Activated CD4-positive, CD25-positive, alpha-beta regulatory T cell (primary cell): ENCODE measurements around the gene SGMS1.
"Not testable (repeated sequence)": the region's sequence is repeated elsewhere in the genome, so short reads cannot be mapped to it uniquely, and the experiment has no call there.

Experiments used
- DNase-seq, 4 experiments: peaks; one replicate each; lab custom pipeline; 2025; lab: John Stamatoyannopoulos, UW

SGMS1 gene

DNA sequence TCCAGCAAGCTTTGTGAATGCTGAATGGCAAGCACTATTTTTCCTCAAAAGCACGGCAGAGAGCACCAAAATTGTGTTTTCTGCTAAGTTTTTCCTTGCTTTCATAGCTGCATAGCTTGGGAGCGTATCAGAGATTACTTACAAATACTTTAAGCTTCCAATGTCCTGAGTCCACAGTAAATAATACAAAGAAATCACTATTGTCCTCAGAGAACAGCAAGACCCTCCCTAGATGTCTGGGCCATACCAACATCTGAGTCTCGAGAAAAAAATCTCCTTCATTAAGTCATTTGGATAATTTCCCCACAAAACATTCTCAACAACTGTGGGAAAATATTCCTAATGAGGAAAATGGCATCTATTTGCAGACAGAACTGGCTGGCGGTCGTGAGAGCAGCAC, 41.7 kb downstream of the SGMS1 start:
- DNase-seq, result no peak

DNA sequence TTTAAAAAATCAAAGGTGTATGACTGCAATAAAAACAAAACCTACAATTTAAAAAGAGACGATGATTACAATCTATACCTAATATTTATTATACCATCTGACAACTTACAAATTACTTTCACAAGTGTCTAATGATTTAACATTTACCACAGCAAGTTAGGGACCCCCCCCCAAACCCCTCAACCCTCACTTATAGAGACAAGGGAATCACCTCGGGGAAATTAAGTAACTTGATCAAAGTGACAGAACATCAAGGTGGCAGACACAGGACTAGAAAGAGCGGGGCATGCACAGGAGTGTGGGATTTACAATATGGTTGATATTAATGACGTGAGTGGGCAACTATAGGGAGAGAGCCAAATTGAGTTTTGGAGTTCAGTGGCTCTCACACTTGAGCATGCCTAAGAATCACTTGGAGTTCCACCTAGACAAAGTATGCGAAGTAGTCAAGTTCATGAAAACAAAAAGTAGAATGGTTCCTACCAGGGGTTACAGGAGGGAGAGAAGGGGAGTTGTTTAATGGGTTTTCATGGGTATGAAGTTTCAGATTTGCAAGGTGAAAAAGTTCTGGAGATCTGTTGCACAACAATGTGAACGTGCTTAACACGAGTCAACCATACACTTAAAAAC, 43.4 kb downstream of the SGMS1 start:
- no peak for DNase-seq

DNA sequence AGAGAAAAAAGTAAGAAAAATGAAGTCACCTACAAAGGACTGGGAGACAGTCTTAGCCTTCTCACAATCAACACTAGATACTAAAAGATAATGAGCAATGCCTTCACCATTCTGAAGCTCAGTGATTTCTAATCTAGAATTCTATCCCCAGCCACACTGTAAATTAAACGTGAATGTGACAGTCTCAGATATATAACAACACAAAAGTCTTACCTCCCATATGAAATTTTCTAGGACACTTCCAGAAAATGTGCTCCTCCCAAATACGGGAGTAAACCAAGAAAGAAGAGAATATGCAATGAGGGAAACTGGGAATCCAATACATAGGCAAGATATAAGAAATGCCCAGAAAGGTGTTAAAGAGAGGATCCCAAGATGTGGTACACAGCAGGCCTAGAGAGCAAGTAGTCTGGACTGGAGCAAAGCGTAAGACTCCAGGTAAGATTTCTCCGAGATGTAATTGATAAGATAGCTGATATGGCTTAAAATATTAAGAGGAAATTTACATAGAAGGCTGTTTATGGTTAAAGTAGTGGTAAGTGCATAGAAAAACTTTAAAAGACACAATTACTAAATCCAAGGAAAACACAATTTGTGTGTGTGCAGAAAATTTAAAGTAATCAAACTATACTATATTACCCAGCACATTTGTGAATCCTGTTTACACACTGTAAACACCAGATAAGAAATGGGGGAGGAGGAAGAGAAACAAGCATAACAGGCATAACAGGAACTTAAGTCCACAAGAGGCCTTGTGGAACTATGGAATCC, 44.1 kb downstream of the SGMS1 start:
- no peak for DNase-seq

DNA sequence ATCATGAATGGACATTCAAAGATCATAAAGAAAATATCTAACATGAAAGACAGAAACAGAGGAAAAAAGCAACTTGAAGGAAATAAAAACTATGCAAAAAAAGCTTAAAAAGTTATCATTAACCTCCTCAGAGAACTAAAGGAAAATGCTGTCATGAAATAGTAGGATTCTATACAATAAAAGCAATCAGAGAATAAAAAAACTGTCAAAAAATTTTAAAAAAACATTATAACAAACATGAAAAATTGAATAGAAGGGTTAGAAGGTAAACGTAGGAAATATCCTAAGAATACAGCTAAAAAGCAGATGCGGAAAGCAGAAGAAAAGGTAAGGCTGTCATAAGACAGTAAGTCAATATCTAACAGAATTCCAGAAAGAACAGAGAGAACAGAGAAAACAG, 44.8 kb downstream of the SGMS1 start:
- no peak for DNase-seq

DNA sequence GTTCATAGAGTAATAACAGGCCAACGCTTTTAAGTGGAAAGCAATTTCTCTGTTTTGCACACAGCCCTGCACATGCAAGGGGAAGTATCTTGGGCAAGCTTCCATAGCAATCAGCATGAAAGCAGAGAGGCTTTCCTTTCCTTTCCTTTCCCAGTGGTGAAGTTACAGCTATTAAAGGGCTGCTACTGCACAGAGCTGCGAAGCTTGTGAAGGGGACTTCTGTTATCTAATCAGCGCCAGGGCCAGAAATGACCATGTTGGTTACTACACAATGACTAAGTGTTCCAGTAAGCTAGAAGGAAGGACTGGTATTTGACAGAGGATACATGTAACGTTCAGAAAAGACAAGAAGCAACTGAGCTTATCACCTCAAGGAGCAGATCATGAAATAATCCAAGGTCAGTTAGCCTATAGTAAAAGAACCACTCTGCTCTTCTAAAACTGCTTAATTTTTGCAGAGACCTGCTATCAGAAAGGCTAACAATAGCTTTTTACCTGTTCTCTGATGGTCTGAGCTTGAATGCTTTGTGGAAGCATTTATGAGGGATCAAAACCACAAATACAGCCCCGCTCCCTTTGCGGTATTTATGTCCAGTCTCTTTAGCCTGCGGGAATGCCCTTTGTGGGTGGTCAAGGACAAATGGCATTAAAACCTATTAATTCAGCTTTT, 45.9 kb downstream of the SGMS1 start:
- no peak for DNase-seq

GRCh38 chr10:50577010-50577409, 46.7 kb downstream of the SGMS1 start:
- no peak for DNase-seq

DNA sequence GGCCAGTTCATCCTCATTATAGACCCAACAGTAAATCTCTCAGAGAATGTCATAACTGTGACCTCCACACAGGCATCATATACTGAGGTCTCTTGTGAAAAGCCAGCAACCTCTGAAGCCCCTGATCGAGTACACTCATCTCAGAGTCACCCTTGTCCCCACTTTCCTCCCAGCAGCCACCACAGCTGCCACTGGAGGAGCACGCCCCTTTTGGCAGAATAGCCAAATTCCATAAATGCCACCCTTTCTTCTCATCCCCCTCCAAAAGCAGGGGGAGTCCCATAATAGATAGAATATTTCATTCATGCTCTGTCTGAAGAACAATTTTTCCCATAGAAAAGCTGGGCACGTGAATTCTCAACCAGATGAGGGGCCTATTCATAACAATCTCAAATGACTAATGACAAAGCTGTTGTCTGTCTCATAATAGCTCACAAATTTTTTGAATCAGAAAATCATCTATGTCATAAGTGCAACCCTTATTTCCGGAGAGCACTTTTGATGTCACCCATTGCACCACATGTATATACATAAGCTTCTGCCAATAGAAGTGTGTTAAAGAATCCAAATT, 47.4 kb downstream of the SGMS1 start:
- no peak for DNase-seq

- DNase-seq, result no peak
These were observed 48.1 kb downstream of the SGMS1 start for GRCh38 chr10:50575477-50576244.

- no peak for DNase-seq
These were observed 48.8 kb downstream of the SGMS1 start for GRCh38 chr10:50574931-50575330.

DNA sequence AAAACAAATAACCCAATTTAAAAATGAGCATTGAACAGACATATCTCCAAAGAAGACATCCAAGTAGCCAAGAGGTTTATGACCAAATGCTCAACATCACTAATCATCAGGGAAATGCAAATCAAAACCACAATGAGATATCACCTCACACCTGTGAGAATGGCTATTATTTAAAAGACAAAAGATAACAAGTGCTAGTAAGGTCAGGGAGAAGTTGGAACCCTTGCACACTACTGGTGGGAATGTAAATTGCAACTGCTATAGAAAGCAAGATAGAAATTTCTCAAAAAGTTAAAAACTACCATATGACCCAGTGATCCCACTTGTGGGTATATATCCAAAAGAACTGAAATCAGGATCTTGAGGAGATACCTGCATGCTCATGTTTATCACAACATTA, 49.5 kb downstream of the SGMS1 start:
- no peak for DNase-seq

DNA sequence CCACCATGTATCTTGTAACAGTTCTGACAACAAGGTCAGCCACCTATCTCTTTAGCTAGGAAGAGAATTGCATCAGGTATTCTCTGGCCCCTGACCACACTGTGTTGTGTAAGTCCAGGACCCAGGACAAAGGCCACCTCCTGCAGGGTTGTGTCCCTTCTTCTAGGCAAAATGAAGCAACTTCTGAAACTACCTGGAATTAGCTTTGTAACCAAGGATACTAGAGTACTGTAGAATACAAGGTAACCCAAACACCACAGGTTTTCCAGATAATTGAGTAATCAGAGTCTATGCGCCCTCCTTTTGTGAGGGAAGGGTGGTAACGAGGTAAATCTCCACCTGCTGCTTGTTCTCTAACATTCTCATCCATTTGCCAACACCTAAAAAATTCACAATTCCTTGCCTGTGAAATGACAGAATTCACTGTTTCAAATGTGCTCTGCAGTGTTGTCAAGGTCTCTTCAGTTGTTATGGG, 51.7 kb downstream of the SGMS1 start:
- DNase-seq, result no peak

DNA sequence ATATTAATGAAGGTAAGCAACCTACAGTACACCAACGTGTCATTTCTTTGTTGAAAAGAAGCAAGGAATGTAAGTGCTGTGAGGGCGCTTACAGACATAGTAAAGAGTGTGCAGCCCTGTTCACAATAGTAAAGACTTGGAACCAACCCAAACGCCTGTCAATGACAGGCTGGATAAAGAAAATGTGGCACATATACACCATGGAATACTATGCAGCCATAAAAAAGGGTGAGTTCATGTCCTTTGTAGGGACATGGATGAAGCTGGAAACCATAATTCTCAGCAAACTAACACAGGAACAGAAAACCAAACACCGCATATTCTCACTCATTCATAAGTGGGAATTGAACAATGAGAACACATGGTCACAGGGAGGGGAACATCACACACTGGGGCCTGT, 55.0 kb downstream of the SGMS1 start:
- not testable (repeated sequence) for DNase-seq

- DNase-seq, result no peak
These were observed 56.4 kb downstream of the SGMS1 start for GRCh38 chr10:50567384-50567783.

GRCh38 chr10:50566150-50566549, 57.6 kb downstream of the SGMS1 start:
- no peak for DNase-seq

GRCh38 chr10:50565301-50566083, 58.3 kb downstream of the SGMS1 start:
- DNase-seq, result no peak

DNA sequence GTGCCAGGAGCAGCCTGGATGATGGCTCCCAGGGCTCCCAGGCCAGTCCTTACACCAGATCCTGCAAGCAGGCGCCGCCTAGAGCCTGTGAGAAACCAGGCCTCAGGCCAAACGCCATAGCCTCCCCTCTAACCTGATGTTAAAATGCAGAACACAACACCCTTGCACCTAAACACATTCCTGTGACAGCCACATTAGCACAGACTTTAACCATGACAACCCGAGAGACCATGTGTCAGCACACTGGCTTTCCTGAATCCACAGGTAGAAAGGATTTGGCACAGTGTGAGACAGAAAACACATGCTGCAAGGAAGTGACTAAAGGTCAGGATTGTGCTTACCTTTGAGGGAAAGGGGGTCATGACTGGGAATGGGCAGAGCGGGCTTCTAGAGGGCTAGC, 59.9 kb downstream of the SGMS1 start:
- no peak for DNase-seq

DNA sequence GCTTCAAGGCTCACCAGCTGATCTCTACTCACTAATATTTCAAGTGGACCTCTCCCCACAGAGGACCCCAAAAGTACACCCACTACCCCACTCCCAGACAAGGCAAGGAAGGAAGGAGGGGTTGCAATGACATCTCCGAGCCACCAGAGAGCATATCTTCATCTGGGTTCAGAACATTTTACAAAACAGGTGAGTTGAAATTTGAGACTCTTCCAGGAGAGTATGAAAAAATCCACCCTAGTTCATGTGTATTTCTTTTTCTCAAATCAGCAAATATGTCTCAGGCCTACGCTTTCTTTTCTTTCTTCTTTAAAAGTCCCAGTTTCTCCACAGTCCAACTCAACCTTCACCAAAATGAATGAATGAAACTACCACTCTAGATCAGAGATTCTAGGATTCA, 61.9 kb downstream of the SGMS1 start:
- DNase-seq, result no peak

DNA sequence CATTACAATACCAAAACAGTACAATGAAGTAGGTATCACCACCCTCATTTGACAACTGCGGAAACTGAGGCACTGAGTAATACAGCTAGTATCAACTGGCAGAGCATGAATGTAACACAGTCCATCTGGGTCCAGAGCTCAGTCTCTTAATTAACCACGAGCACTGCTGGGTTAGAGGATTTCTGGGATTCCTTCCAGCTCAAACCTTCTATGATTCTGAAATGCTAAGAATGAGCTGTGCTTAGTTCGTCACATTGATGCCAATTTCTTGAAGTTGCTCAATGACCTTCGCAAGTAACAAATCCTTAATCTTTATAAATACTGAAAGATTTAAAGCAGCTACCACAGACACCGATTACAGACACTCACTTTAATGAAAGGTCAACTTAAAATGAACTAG, 62.5 kb downstream of the SGMS1 start:
- DNase-seq, result no peak

DNA sequence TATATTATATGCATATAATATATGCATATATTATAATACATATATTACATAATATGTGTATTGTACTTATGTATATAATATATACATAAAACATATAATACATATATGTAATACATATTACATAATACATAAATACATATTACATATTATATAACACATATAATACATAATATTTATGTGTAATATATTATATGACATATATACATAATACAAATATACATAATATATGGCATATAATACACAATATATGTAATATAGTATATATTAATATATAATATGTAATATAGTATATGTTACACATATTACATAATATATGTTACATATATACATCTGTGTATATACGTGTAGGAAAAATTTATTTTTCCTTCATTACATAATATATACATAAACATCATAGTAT, 63.4 kb downstream of the SGMS1 start:
- no peak for DNase-seq

GRCh38 chr10:50558371-50558770, 65.4 kb downstream of the SGMS1 start:
- no peak for DNase-seq

- no peak for DNase-seq
These were observed 66.5 kb downstream of the SGMS1 start for GRCh38 chr10:50557130-50557682.
